ENCODE data around the gene GEMIN7. TPM values are rescaled to one million over a fixed set of nuclear protein-coding genes. Genes with fewer than 3 reads are reported as not detected.

Gene GEMIN7
- total and polyA plus RNA-seq, 2 of the 13 experiments (the other 11 are each of a cell fraction or from before 2014, with no cell fraction given), result 24.1 to 30.6 TPM

DNA sequence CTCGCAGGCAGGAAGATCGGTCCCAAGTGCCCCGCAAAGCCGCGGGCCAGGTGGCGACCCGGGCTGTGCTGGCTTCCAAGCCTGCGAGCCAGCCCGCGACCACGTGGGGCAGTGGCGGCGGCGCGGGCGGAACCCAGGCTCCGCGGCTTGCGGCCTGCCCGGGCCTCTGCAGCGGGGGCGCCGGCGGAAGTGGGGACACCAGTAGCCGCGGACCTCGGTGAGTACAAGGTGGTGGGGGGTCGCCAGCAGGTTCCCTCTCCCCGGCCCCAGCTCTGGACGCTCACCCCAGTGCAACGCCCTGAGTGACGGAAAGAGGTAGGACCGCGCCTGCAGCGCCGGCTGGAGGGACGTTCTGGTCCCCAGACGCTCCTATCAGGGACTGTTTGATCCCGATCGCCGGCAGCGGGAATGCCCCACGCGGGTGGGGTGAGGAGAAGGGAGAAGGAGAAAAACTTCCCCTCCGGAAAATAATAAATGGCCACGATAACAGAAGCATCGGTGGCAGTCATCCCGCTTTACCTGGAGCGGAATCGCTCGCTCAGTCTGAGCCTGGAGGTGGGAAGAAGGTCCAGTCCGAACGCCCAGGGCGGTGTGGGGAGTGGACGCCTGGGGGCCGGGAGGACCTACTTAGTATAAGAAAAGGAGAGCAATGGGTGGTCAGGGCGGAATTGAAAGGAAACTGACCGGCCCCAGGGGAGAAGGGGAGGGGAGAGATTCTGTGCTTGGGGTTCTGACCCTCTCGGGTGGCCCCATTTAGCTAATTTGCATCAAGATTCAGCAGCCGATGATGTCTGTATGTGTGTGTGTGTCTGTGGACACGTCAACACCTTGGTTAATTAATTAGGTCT is at the start of gene GEMIN7 (continued):
- TF ChIP-seq, protein P1, sequence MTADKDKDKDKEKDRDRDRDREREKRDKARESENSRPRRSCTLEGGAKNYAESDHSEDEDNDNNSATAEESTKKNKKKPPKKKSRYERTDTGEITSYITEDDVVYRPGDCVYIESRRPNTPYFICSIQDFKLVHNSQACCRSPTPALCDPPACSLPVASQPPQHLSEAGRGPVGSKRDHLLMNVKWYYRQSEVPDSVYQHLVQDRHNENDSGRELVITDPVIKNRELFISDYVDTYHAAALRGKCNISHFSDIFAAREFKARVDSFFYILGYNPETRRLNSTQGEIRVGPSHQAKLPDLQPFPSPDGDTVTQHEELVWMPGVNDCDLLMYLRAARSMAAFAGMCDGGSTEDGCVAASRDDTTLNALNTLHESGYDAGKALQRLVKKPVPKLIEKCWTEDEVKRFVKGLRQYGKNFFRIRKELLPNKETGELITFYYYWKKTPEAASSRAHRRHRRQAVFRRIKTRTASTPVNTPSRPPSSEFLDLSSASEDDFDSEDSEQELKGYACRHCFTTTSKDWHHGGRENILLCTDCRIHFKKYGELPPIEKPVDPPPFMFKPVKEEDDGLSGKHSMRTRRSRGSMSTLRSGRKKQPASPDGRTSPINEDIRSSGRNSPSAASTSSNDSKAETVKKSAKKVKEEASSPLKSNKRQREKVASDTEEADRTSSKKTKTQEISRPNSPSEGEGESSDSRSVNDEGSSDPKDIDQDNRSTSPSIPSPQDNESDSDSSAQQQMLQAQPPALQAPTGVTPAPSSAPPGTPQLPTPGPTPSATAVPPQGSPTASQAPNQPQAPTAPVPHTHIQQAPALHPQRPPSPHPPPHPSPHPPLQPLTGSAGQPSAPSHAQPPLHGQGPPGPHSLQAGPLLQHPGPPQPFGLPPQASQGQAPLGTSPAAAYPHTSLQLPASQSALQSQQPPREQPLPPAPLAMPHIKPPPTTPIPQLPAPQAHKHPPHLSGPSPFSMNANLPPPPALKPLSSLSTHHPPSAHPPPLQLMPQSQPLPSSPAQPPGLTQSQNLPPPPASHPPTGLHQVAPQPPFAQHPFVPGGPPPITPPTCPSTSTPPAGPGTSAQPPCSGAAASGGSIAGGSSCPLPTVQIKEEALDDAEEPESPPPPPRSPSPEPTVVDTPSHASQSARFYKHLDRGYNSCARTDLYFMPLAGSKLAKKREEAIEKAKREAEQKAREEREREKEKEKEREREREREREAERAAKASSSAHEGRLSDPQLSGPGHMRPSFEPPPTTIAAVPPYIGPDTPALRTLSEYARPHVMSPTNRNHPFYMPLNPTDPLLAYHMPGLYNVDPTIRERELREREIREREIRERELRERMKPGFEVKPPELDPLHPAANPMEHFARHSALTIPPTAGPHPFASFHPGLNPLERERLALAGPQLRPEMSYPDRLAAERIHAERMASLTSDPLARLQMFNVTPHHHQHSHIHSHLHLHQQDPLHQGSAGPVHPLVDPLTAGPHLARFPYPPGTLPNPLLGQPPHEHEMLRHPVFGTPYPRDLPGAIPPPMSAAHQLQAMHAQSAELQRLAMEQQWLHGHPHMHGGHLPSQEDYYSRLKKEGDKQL (CRISPR knock-in tag; IDR thresholded peaks at IDR 0.05; ENCODE audit: low read depth), result peak; percentile 61; the same call in 1 of the 2 replicates
- TF ChIP-seq HNRNPLL (IDR thresholded peaks at IDR 0.05; ENCODE audit: low read depth, low read length, poor library complexity, severe bottlenecking) (peak; percentile 71), BCL6 (CRISPR knock-in tag; IDR thresholded peaks at IDR 0.05) (0 out of 2 replicates have a peak, but pooled peaks have one; percentile 8), ZFP82 (CRISPR knock-in tag; IDR thresholded peaks at IDR 0.05; ENCODE audit: borderline replicate concordance) (peak; percentile 98), GATAD2A (CRISPR knock-in tag; IDR thresholded peaks at IDR 0.05) (peak; percentile 22; the same call in 1 of the 2 replicates), SATB2 (CRISPR knock-in tag; IDR thresholded peaks at IDR 0.05) (peak; percentile 97; the same call in 1 of the 2 replicates), IKZF4 (CRISPR knock-in tag; IDR thresholded peaks at IDR 0.05; ENCODE audit: borderline replicate concordance, low read depth, not compliant biosample characterization) (peak; percentile 94), YEATS4 (CRISPR knock-in tag; IDR thresholded peaks at IDR 0.05; ENCODE audit: borderline replicate concordance) (peak; percentile 100), MBD4 (IDR thresholded peaks at IDR 0.05; ENCODE audit: borderline replicate concordance, low read length) (no peak), MLLT10 (CRISPR knock-in tag; IDR thresholded peaks at IDR 0.05) (no peak)
- TF ChIP-seq, protein P2, sequence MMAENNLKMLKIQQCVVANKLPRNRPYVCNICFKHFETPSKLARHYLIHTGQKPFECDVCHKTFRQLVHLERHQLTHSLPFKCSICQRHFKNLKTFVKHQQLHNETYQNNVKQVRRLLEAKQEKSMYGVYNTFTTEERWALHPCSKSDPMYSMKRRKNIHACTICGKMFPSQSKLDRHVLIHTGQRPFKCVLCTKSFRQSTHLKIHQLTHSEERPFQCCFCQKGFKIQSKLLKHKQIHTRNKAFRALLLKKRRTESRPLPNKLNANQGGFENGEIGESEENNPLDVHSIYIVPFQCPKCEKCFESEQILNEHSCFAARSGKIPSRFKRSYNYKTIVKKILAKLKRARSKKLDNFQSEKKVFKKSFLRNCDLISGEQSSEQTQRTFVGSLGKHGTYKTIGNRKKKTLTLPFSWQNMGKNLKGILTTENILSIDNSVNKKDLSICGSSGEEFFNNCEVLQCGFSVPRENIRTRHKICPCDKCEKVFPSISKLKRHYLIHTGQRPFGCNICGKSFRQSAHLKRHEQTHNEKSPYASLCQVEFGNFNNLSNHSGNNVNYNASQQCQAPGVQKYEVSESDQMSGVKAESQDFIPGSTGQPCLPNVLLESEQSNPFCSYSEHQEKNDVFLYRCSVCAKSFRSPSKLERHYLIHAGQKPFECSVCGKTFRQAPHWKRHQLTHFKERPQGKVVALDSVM (CRISPR knock-in tag; IDR thresholded peaks at IDR 0.05), result peak; percentile 73
- TF ChIP-seq, protein P3, sequence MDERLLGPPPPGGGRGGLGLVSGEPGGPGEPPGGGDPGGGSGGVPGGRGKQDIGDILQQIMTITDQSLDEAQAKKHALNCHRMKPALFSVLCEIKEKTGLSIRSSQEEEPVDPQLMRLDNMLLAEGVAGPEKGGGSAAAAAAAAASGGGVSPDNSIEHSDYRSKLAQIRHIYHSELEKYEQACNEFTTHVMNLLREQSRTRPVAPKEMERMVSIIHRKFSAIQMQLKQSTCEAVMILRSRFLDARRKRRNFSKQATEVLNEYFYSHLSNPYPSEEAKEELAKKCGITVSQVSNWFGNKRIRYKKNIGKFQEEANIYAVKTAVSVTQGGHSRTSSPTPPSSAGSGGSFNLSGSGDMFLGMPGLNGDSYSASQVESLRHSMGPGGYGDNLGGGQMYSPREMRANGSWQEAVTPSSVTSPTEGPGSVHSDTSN (CRISPR knock-in tag; IDR thresholded peaks at IDR 0.05), result no peak
- TF ChIP-seq, protein P4, sequence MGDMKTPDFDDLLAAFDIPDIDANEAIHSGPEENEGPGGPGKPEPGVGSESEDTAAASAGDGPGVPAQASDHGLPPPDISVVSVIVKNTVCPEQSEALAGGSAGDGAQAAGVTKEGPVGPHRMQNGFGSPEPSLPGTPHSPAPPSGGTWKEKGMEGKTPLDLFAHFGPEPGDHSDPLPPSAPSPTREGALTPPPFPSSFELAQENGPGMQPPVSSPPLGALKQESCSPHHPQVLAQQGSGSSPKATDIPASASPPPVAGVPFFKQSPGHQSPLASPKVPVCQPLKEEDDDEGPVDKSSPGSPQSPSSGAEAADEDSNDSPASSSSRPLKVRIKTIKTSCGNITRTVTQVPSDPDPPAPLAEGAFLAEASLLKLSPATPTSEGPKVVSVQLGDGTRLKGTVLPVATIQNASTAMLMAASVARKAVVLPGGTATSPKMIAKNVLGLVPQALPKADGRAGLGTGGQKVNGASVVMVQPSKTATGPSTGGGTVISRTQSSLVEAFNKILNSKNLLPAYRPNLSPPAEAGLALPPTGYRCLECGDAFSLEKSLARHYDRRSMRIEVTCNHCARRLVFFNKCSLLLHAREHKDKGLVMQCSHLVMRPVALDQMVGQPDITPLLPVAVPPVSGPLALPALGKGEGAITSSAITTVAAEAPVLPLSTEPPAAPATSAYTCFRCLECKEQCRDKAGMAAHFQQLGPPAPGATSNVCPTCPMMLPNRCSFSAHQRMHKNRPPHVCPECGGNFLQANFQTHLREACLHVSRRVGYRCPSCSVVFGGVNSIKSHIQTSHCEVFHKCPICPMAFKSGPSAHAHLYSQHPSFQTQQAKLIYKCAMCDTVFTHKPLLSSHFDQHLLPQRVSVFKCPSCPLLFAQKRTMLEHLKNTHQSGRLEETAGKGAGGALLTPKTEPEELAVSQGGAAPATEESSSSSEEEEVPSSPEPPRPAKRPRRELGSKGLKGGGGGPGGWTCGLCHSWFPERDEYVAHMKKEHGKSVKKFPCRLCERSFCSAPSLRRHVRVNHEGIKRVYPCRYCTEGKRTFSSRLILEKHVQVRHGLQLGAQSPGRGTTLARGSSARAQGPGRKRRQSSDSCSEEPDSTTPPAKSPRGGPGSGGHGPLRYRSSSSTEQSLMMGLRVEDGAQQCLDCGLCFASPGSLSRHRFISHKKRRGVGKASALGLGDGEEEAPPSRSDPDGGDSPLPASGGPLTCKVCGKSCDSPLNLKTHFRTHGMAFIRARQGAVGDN (CRISPR knock-in tag; IDR thresholded peaks at IDR 0.05), result peak; percentile 98
- TF ChIP-seq, protein P5, sequence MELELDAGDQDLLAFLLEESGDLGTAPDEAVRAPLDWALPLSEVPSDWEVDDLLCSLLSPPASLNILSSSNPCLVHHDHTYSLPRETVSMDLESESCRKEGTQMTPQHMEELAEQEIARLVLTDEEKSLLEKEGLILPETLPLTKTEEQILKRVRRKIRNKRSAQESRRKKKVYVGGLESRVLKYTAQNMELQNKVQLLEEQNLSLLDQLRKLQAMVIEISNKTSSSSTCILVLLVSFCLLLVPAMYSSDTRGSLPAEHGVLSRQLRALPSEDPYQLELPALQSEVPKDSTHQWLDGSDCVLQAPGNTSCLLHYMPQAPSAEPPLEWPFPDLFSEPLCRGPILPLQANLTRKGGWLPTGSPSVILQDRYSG (CRISPR knock-in tag; IDR thresholded peaks at IDR 0.05), result peak; percentile 96
